Measurements from ENCODE around the gene IGFBP4.
"Not testable (repeated sequence)": the region's sequence is repeated elsewhere in the genome, so short reads cannot be mapped to it uniquely, and the experiment has no call there.

DNA sequence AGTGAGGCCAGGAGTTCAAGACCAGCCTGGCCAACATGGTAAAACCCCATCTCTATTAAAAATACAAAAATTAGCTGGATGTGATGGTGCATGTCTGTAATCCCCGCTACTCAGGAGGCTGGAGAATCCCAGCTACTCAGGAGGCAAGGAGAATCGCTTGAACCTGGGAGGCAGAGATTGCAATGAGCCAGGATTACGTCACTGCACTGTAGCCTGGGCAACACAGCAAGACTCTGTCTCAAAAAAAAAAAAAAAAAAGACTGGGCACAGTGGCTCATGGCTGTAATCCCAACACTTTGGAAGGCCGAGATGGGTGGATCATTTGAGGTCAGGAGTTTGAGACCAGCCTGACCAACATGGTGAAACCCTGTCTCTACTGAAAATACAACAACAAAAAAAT is 33.7 kb upstream of the IGFBP4 start:
- TF ChIP-seq, protein P1, sequence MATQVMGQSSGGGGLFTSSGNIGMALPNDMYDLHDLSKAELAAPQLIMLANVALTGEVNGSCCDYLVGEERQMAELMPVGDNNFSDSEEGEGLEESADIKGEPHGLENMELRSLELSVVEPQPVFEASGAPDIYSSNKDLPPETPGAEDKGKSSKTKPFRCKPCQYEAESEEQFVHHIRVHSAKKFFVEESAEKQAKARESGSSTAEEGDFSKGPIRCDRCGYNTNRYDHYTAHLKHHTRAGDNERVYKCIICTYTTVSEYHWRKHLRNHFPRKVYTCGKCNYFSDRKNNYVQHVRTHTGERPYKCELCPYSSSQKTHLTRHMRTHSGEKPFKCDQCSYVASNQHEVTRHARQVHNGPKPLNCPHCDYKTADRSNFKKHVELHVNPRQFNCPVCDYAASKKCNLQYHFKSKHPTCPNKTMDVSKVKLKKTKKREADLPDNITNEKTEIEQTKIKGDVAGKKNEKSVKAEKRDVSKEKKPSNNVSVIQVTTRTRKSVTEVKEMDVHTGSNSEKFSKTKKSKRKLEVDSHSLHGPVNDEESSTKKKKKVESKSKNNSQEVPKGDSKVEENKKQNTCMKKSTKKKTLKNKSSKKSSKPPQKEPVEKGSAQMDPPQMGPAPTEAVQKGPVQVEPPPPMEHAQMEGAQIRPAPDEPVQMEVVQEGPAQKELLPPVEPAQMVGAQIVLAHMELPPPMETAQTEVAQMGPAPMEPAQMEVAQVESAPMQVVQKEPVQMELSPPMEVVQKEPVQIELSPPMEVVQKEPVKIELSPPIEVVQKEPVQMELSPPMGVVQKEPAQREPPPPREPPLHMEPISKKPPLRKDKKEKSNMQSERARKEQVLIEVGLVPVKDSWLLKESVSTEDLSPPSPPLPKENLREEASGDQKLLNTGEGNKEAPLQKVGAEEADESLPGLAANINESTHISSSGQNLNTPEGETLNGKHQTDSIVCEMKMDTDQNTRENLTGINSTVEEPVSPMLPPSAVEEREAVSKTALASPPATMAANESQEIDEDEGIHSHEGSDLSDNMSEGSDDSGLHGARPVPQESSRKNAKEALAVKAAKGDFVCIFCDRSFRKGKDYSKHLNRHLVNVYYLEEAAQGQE (IDR thresholded peaks at IDR 0.05; ENCODE audit: low read depth, low read length): not testable (repeated sequence)
- TF ChIP-seq, protein P2, sequence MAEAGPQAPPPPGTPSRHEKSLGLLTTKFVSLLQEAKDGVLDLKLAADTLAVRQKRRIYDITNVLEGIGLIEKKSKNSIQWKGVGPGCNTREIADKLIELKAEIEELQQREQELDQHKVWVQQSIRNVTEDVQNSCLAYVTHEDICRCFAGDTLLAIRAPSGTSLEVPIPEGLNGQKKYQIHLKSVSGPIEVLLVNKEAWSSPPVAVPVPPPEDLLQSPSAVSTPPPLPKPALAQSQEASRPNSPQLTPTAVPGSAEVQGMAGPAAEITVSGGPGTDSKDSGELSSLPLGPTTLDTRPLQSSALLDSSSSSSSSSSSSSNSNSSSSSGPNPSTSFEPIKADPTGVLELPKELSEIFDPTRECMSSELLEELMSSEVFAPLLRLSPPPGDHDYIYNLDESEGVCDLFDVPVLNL (IDR thresholded peaks at IDR 0.05; ENCODE audit: low read depth, low read length): not testable (repeated sequence)
- not testable (repeated sequence) for TF ChIP-seq RAD51 (IDR thresholded peaks at IDR 0.05); HDAC6 (IDR thresholded peaks at IDR 0.05; ENCODE audit: unreplicated experiment); SRF (IDR thresholded peaks at IDR 0.05; ENCODE audit: low read depth in 2 of 2, low read length in 2 of 2); EP300 (IDR thresholded peaks at IDR 0.05; ENCODE audit: borderline replicate concordance in 1 of 2, control insufficient read depth in 1 of 2, low read depth in 2 of 2, low read length in 2 of 2); ZNF217 (IDR thresholded peaks at IDR 0.05); NR2C1 (IDR thresholded peaks at IDR 0.05); TAF1 (IDR thresholded peaks at IDR 0.05; ENCODE audit: borderline replicate concordance, low read depth, low read length)
- TF ChIP-seq, protein P3, sequence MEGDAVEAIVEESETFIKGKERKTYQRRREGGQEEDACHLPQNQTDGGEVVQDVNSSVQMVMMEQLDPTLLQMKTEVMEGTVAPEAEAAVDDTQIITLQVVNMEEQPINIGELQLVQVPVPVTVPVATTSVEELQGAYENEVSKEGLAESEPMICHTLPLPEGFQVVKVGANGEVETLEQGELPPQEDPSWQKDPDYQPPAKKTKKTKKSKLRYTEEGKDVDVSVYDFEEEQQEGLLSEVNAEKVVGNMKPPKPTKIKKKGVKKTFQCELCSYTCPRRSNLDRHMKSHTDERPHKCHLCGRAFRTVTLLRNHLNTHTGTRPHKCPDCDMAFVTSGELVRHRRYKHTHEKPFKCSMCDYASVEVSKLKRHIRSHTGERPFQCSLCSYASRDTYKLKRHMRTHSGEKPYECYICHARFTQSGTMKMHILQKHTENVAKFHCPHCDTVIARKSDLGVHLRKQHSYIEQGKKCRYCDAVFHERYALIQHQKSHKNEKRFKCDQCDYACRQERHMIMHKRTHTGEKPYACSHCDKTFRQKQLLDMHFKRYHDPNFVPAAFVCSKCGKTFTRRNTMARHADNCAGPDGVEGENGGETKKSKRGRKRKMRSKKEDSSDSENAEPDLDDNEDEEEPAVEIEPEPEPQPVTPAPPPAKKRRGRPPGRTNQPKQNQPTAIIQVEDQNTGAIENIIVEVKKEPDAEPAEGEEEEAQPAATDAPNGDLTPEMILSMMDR (IDR thresholded peaks at IDR 0.05 in 2 of 3, conservative IDR thresholded peaks at IDR 0.05 in 1 of 3; ENCODE audit: control insufficient read depth in 2 of 3, extremely low read depth in 1 of 3, insufficient read depth in 1 of 3, low read depth in 3 of 3, low read length in 3 of 3): not testable (repeated sequence)
